ENCODE results near the gene BSND. TPM values are rescaled to one million over a fixed set of nuclear protein-coding genes. Genes with fewer than 3 reads are reported as not detected.

Gene BSND
- total and polyA plus RNA-seq, 4 experiments from 2014 or later, result not detected

DNA sequence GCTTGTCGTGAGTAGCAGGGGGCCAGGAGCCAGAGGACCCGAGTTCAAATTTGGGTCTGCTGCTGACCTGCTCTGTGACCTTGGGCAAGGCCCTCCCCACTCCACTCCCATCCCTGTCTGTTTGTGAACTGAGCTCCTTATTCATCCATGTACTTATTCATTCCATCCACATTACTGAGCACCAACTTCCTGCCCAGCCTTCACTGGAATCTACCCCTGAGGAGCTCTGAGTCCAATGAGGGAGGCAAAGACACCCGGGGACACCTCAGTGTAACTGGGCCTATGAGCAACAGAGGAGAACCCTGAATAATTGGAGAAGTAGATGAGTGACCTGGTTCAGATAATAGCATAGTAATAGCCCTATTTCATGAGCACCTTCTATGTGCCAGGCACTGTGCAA lies 8.9 kb downstream of the BSND start:
- no peaks in the 10 kb centered on the region for H3K9me3 Mint-ChIP-seq
- H3K4me3 ChIP-seq (ENCODE audit: low read length in 2 of 2), result no peak overlapping the region
- POLR2A ChIA-PET (ENCODE audit: partially characterized antibody), result no interaction called here
- peaks cover 1 to 3% of the 10 kb centered on the region in 2 donors for H3K27me3 Mint-ChIP-seq
- H3K4me1 Mint-ChIP-seq, result no peaks in the 10 kb centered on the region
- no peak overlapping the region for H3K4me3 Mint-ChIP-seq
- DNase-seq, result no peak
- no peaks in the 10 kb centered on the region for H3K36me3 ChIP-seq (ENCODE audit: insufficient read depth, low read length)
- H3K4me1 ChIP-seq (ENCODE audit: insufficient read depth, low read length), result no peaks in the 10 kb centered on the region
- H3K27me3 ChIP-seq (ENCODE audit: insufficient read depth, low read length), result no peaks in the 10 kb centered on the region
- H3K36me3 Mint-ChIP-seq, result no peaks in the 10 kb centered on the region
- H3K27ac ChIP-seq (ENCODE audit: low read depth, low read length), result no peak overlapping the region
- H3K9me3 ChIP-seq (ENCODE audit: control insufficient read depth in 1 of 2, low read length in 2 of 2), result no peaks in the 10 kb centered on the region
- CTCF ChIA-PET (ENCODE audit: partially characterized antibody), result interaction anchor here (0.9 to 1.5 kb wide), 3 partner anchors 11 to 62 kb away, joined by 4 to 5 read pairs (median 4); no protein-coding TSS in a partner anchor
- intact Hi-C loops (cut with micrococcal nuclease), result no loop called here
- no peak overlapping the region for H3K27ac Mint-ChIP-seq

DNA sequence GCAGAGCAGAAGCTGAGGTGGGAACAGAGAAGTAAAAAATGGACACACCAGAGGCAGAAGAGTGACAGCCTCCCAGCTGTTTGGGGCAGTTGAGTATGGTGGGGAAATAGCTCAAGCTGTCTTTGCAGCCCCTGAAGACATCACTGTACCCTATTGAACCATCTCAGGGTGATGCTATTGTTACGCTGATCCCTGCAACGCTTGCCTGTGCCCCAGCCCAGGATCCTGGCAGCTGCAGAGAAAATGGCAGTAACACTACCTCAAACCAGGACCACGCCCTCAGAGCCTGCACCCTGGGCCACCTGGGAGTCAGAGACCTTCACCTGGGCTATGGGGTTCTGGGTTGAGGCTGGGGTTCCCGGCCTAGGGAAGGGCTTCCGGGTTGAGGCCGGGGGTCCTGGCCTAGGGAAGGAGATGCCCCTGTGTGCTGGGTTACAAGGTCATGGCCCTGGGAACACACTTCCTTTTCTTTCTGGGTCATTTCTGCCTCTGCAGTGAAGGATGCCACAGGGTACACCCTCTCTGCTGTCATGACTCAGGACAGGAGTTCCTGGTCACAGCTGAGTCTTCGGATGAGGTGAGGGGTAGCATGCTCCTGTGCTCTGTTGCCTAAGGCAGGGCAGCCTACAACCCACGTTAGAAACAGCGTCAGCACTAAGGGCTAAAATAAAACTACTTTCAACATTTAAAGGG lies 11.6 kb downstream of the BSND start:
- H3K36me3 Mint-ChIP-seq, result no peaks in the 10 kb centered on the region
- H3K4me3 Mint-ChIP-seq, result no peak overlapping the region
- H3K9me3 ChIP-seq (ENCODE audit: control insufficient read depth in 1 of 2, low read length in 2 of 2), result no peaks in the 10 kb centered on the region
- peak overlapping the region in 2 of 7 donors; percentile 67 to 75 for H3K27ac Mint-ChIP-seq
- H3K9me3 Mint-ChIP-seq, result no peaks in the 10 kb centered on the region
- H3K4me1 Mint-ChIP-seq, result no peaks in the 10 kb centered on the region
- H3K4me3 ChIP-seq (ENCODE audit: low read length in 2 of 2), result no peak overlapping the region
- H3K27ac ChIP-seq (ENCODE audit: low read depth, low read length), result no peak overlapping the region
- no peaks in the 10 kb centered on the region for H3K36me3 ChIP-seq (ENCODE audit: insufficient read depth, low read length)
- no peak for DNase-seq
- ChIA-PET POLR2A (ENCODE audit: partially characterized antibody) (no interaction called here), CTCF (ENCODE audit: partially characterized antibody) (interaction anchor here (1.3 to 1.6 kb wide), 2 partner anchors 13 to 59 kb away, joined by 3 to 4 read pairs; no protein-coding TSS in a partner anchor)
- H3K4me1 ChIP-seq (ENCODE audit: insufficient read depth, low read length), result no peaks in the 10 kb centered on the region
- peaks cover 5 to 13% of the 10 kb centered on the region in 2 donors for H3K27me3 Mint-ChIP-seq
- intact Hi-C loops (cut with micrococcal nuclease), result no loop called here
- H3K27me3 ChIP-seq (ENCODE audit: insufficient read depth, low read length), result no peaks in the 10 kb centered on the region

DNA sequence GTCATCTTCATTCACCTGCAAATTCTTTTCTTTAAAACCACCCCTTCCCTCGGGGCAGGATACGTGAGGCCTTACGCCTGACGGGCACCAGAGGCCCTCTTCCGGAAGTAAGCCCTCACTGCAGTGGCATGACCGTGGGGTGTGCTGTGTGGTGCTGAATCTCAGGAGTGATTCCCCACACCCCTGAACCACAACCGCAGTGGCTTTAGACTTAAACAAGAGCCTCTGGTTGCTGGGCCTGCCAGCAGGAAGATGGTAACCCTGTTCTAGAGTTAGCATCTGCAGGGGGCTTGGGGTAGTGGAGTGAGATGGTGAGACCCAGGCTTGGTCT lies 12.1 kb downstream of the BSND start:
- no peak overlapping the region for H3K27ac ChIP-seq (ENCODE audit: low read depth, low read length)
- H3K4me1 Mint-ChIP-seq, result no peaks in the 10 kb centered on the region
- H3K36me3 Mint-ChIP-seq, result no peaks in the 10 kb centered on the region
- H3K27ac Mint-ChIP-seq, result peak overlapping the region in 1 of 7 donors; percentile 75
- H3K4me3 Mint-ChIP-seq, result no peak overlapping the region
- CTCF ChIA-PET (ENCODE audit: partially characterized antibody), result interaction anchor here (1.6 kb wide), 1 partner anchor 60 kb away, joined by 3 read pairs; no protein-coding TSS in a partner anchor
- peaks cover 7 to 15% of the 10 kb centered on the region in 2 donors for H3K27me3 Mint-ChIP-seq
- H3K9me3 ChIP-seq (ENCODE audit: control insufficient read depth in 1 of 2, low read length in 2 of 2), result no peaks in the 10 kb centered on the region
- no peaks in the 10 kb centered on the region for H3K4me1 ChIP-seq (ENCODE audit: insufficient read depth, low read length)
- H3K9me3 Mint-ChIP-seq, result no peaks in the 10 kb centered on the region
- no peaks in the 10 kb centered on the region for H3K36me3 ChIP-seq (ENCODE audit: insufficient read depth, low read length)
- H3K4me3 ChIP-seq (ENCODE audit: low read length in 2 of 2), result no peak overlapping the region
- no peak for DNase-seq
- intact Hi-C loops (cut with micrococcal nuclease), result no loop called here
- H3K27me3 ChIP-seq (ENCODE audit: insufficient read depth, low read length), result no peaks in the 10 kb centered on the region
- POLR2A ChIA-PET (ENCODE audit: partially characterized antibody), result no interaction called here

DNA sequence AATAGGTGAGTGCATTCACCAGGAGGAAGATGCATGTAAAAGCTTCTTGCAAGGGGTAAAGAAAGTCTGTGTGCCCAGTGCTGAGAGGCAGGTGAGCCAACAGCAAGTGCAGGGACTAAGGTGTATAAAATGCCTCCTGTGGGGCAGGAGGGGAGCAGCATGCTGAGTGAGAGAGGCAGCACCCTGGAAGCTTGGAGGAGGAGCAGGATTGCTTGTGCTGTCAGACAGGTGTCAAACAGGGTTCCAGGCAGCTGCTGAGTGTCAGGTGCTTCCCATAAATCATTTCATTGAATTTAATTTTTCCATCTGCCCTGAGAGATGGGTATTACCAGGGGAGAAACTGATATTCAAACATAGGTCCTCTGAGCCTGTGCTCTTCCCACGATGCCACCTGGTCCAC lies 13.9 kb downstream of the BSND start:
- Mint-ChIP-seq H3K4me3 (no peak overlapping the region), H3K9me3 (no peaks in the 10 kb centered on the region)
- CTCF ChIA-PET (ENCODE audit: partially characterized antibody), result interaction anchor here (1.3 kb wide), 1 partner anchor 10 kb away, joined by 4 read pairs; no protein-coding TSS in a partner anchor

DNA sequence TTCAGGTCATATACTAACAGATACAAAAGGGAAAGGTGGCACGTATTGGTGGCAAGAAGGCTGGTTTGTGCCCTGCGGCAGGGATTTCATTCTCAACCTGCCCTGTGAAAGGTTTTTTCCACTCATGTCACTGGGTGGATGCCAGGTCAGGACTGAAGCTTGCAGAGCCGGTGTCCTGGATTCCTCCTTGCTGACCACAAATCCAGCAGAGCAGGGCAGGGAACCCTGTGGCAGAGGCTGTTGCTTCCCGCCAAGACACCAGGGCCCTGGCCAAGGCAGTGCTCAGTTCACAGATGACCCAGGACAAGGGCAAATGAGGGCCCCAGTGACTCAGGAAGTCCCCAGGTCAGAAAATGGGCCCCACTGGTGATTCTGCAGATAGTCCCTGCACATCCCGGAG lies 16.4 kb downstream of the BSND start:
- Histone ChIP-seq H3K27ac (ENCODE audit: low read depth, low read length) (no peak overlapping the region), H3K4me3 (ENCODE audit: low read length in 2 of 2) (no peak overlapping the region), H3K4me1 (ENCODE audit: insufficient read depth, low read length) (no peaks in the 10 kb centered on the region), H3K27me3 (ENCODE audit: insufficient read depth, low read length) (no peaks in the 10 kb centered on the region), H3K9me3 (ENCODE audit: control insufficient read depth in 1 of 2, low read length in 2 of 2) (no peaks in the 10 kb centered on the region), H3K36me3 (ENCODE audit: insufficient read depth, low read length) (no peaks in the 10 kb centered on the region)
- intact Hi-C loops (cut with micrococcal nuclease), result no loop called here
- Mint-ChIP-seq H3K4me3 (no peak overlapping the region), H3K36me3 (no peaks in the 10 kb centered on the region), H3K27me3 (peaks cover 13 to 27% of the 10 kb centered on the region in 2 donors), H3K9me3 (no peaks in the 10 kb centered on the region), H3K27ac (no peak overlapping the region), H3K4me1 (no peaks in the 10 kb centered on the region)
- DNase-seq, result no peak
- ChIA-PET POLR2A (ENCODE audit: partially characterized antibody) (no interaction called here), CTCF (ENCODE audit: partially characterized antibody) (interaction anchor here (1.7 to 2.7 kb wide), 2 partner anchors 19 to 69 kb away, joined by 5 to 9 read pairs; no protein-coding TSS in a partner anchor)

More for the DNA sequence above, 13.9 kb downstream of the BSND start:
- H3K36me3 Mint-ChIP-seq, result no peaks in the 10 kb centered on the region
- no peaks in the 10 kb centered on the region for H3K4me1 ChIP-seq (ENCODE audit: insufficient read depth, low read length)
- no peak overlapping the region for H3K27ac Mint-ChIP-seq
- no peaks in the 10 kb centered on the region for H3K4me1 Mint-ChIP-seq
- H3K36me3 ChIP-seq (ENCODE audit: insufficient read depth, low read length), result no peaks in the 10 kb centered on the region
- no peak overlapping the region for H3K27ac ChIP-seq (ENCODE audit: low read depth, low read length)
- no peak overlapping the region for H3K4me3 ChIP-seq (ENCODE audit: low read length in 2 of 2)
- POLR2A ChIA-PET (ENCODE audit: partially characterized antibody), result no interaction called here
- intact Hi-C loops (cut with micrococcal nuclease), result no loop called here
- H3K27me3 Mint-ChIP-seq, result peaks cover 7 to 22% of the 10 kb centered on the region in 2 donors
- no peaks in the 10 kb centered on the region for H3K9me3 ChIP-seq (ENCODE audit: control insufficient read depth in 1 of 2, low read length in 2 of 2)
- DNase-seq, result no peak
- no peaks in the 10 kb centered on the region for H3K27me3 ChIP-seq (ENCODE audit: insufficient read depth, low read length)

DNA sequence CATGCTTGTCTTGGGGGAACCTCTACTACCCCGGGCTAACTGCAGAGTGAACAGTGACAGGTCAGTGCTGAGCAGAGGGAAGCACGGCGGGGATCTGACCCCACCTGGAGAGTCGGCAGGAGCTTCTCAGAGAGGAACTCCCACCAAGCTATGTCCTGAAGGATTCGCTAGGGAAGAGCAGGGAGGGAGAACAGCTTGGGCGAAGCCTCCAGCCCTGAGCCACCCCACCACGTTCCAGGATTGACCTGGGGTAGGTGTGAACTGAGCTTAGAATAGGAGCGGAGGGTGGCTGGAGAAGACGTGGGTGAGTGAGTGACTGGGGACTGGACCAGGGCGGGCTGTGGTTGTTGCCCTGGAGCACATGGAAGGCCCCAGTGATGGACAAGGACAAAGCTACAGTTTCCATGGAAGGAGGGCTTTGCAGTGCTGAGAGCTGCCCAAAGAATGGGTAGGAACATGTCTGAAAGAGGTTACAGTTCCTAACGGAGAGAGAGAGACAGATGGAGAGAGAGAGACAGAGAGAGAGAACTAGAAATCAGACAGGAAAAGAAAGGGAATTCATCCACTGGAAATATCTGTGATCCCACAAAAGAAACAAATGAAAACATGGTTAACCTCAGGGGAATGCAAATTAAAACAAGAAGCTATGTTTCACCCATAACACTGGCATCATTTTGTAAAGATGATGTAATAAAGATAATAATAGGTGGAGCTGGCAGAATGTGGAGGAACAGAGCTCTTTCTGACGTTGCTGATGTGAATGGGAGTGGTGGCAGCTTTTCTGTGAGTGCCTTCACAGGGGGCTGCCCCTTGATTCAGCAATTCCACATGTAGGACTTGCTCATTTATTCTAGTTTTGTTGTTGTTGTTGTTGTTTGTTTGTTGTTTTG lies 17.2 kb downstream of the BSND start:
- DNase-seq, result no peak
- no peaks in the 10 kb centered on the region for H3K4me1 Mint-ChIP-seq
- intact Hi-C loops (cut with micrococcal nuclease), result no loop called here
- no peak overlapping the region for H3K4me3 Mint-ChIP-seq
- no peaks in the 10 kb centered on the region for H3K4me1 ChIP-seq (ENCODE audit: insufficient read depth, low read length)
- no peaks in the 10 kb centered on the region for H3K27me3 ChIP-seq (ENCODE audit: insufficient read depth, low read length)
- no peaks in the 10 kb centered on the region for H3K9me3 Mint-ChIP-seq
- POLR2A ChIA-PET (ENCODE audit: partially characterized antibody), result no interaction called here
- peak overlapping the region in 1 of 7 donors; percentile 75 for H3K27ac Mint-ChIP-seq
- peaks cover 15 to 31% of the 10 kb centered on the region in 2 donors for H3K27me3 Mint-ChIP-seq
- H3K9me3 ChIP-seq (ENCODE audit: control insufficient read depth in 1 of 2, low read length in 2 of 2), result no peaks in the 10 kb centered on the region
- H3K4me3 ChIP-seq (ENCODE audit: low read length in 2 of 2), result no peak overlapping the region
- CTCF ChIA-PET (ENCODE audit: partially characterized antibody), result interaction anchor here (2.7 kb wide), 1 partner anchor 70 kb away, joined by 9 read pairs; no protein-coding TSS in a partner anchor
- H3K36me3 ChIP-seq (ENCODE audit: insufficient read depth, low read length), result no peaks in the 10 kb centered on the region
- no peaks in the 10 kb centered on the region for H3K36me3 Mint-ChIP-seq
- no peak overlapping the region for H3K27ac ChIP-seq (ENCODE audit: low read depth, low read length)

DNA sequence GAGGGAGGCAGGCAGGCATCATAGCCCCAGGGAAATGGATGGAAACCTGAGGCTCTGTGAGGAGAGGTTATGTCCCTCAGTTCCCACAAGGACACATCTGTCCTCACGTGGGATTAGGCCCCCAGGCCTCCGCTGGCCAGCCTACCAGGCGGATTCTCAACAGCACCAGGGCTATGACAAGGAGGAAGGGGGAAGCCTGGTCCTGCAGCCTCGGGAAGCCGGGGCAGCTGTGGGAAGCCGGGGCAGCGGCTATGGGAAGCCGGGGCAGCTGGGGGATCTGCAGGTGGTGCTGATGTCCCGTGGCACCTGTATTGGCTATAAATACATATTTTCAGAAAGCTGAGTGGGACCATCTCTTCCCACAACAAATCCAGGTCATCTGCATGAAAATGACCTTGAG lies 19.7 kb downstream of the BSND start:
- DNase-seq, result no peak
- no peaks in the 10 kb centered on the region for H3K4me1 ChIP-seq (ENCODE audit: insufficient read depth, low read length)
- H3K4me3 ChIP-seq (ENCODE audit: low read length in 2 of 2), result no peak overlapping the region
- no peaks in the 10 kb centered on the region for H3K9me3 ChIP-seq (ENCODE audit: control insufficient read depth in 1 of 2, low read length in 2 of 2)
- H3K36me3 ChIP-seq (ENCODE audit: insufficient read depth, low read length), result no peaks in the 10 kb centered on the region
- no peaks in the 10 kb centered on the region for H3K36me3 Mint-ChIP-seq
- intact Hi-C loops (cut with micrococcal nuclease), result no loop called here
- no peak overlapping the region for H3K4me3 Mint-ChIP-seq
- POLR2A ChIA-PET (ENCODE audit: partially characterized antibody), result no interaction called here
- H3K27me3 Mint-ChIP-seq, result peaks cover 14 to 26% of the 10 kb centered on the region in 2 donors
- H3K9me3 Mint-ChIP-seq, result no peaks in the 10 kb centered on the region
- no peaks in the 10 kb centered on the region for H3K4me1 Mint-ChIP-seq
- no peak overlapping the region for H3K27ac Mint-ChIP-seq
- H3K27me3 ChIP-seq (ENCODE audit: insufficient read depth, low read length), result no peaks in the 10 kb centered on the region
- no peak overlapping the region for H3K27ac ChIP-seq (ENCODE audit: low read depth, low read length)
- CTCF ChIA-PET (ENCODE audit: partially characterized antibody), result no interaction called here

All from CD4-positive, alpha-beta memory T cell (primary cell).